Neuronal stem cell (in vitro differentiated cells): Measurements from ENCODE around the gene NSRP1.

ENCODE experiments used
- DNase-seq: peaks from one replicate; pipeline ENCODE4 v3.0.0-alpha.2; 2013; ENCODE audit warnings: low spot score
- H2AFZ ChIP-seq: one replicate; pipeline ENCODE4 v1.6.1; 2013; ENCODE audit warnings: mild to moderate bottlenecking, low read length, inconsistent platforms
- H2AK5ac ChIP-seq: 2 replicates; pipeline ENCODE4 v1.6.1; 2013; ENCODE audit warnings: low read depth, mild to moderate bottlenecking, inconsistent platforms, low read length, moderate library complexity, mixed read lengths
- H2BK120ac ChIP-seq: 2 replicates; pipeline ENCODE4 v1.6.1; 2013; ENCODE audit warnings: low read depth, mild to moderate bottlenecking, inconsistent platforms, low read length, moderate library complexity, mixed read lengths
- H2BK12ac ChIP-seq: one replicate; pipeline ENCODE4 v1.6.1; 2013; ENCODE audit warnings: low read length, inconsistent platforms
- H2BK15ac ChIP-seq: 2 replicates; pipeline ENCODE4 v1.6.1; 2013; ENCODE audit warnings: mild to moderate bottlenecking, low read length, inconsistent platforms, mixed read lengths
- H2BK5ac ChIP-seq: one replicate; pipeline ENCODE4 v1.6.1; 2013; ENCODE audit warnings: inconsistent platforms, mild to moderate bottlenecking, low read length, moderate library complexity
- H3K14ac ChIP-seq: one replicate; pipeline ENCODE4 v1.6.1; 2013; ENCODE audit warnings: low read length, inconsistent platforms
- H3K18ac ChIP-seq: 2 replicates; pipeline ENCODE4 v1.6.1; 2013; ENCODE audit warnings: low read length, inconsistent platforms
- H3K23ac ChIP-seq: 2 replicates; pipeline ENCODE4 v1.6.1; 2013; ENCODE audit warnings: low read depth, mild to moderate bottlenecking, mixed read lengths, low read length, inconsistent platforms; ENCODE audit not compliant: poor library complexity
- H3K27ac ChIP-seq: replicated peaks from 3 replicates; pipeline ENCODE4 v1.5.1; 2013; ENCODE audit warnings: low read length, inconsistent platforms
- H3K27me3 ChIP-seq, 3 experiments: 2 replicates each; pipeline ENCODE4 v1.6.1; 2013; ENCODE audit warnings: low read length in 3 of 3, mild to moderate bottlenecking in 2 of 3, inconsistent platforms in 1 of 3, low read depth in 1 of 3, mixed read lengths in 1 of 3, moderate library complexity in 1 of 3; ENCODE audit not compliant: control insufficient read depth in 3 of 3, insufficient read depth in 3 of 3
- H3K36me3 ChIP-seq, 2 donors: replicated peaks in 1 of 2; 2 replicates each; pipeline ENCODE4 v1.6.1; 2013; ENCODE audit warnings: low read length in 2 of 2; ENCODE audit not compliant: control insufficient read depth in 2 of 2, insufficient read depth in 2 of 2
- H3K4ac ChIP-seq: 2 replicates; pipeline ENCODE4 v1.6.1; 2013; ENCODE audit warnings: inconsistent platforms, mild to moderate bottlenecking, low read length, moderate library complexity
- H3K4me1 ChIP-seq, 2 donors: 1 replicate in 1 of 2; 2 replicates in 1 of 2; pipeline ENCODE4 v1.6.1; 2013; ENCODE audit warnings: low read length in 2 of 2, low read depth in 1 of 2; ENCODE audit not compliant: control insufficient read depth in 2 of 2, insufficient read depth in 1 of 2
- H3K4me2 ChIP-seq: one replicate; pipeline ENCODE4 v1.6.1; 2013; ENCODE audit warnings: mild to moderate bottlenecking, low read length, inconsistent platforms; ENCODE audit not compliant: insufficient read depth, poor library complexity, severe bottlenecking
- H3K4me3 ChIP-seq, 2 donors: 2 replicates each; pipeline ENCODE4 v1.5.1; 2013; ENCODE audit warnings: low read length in 2 of 2, mild to moderate bottlenecking in 2 of 2, inconsistent platforms in 1 of 2, moderate library complexity in 1 of 2
- H3K79me1 ChIP-seq: one replicate; pipeline ENCODE4 v1.6.1; 2013; ENCODE audit warnings: low read depth, mild to moderate bottlenecking, inconsistent platforms, low read length, moderate library complexity
- H3K9ac ChIP-seq: one replicate; pipeline ENCODE4 v1.6.1; 2013; ENCODE audit warnings: mild to moderate bottlenecking, low read depth, low read length, inconsistent platforms; ENCODE audit not compliant: poor library complexity
- H3K9me3 ChIP-seq, 2 donors: replicated peaks in 1 of 2; 2 replicates each; pipeline versions ENCODE3 to v1.6.1; 2013; ENCODE audit warnings: low read length in 2 of 2, mild to moderate bottlenecking in 2 of 2, inconsistent platforms in 1 of 2, low read depth in 1 of 2, mixed read lengths in 1 of 2, moderate library complexity in 1 of 2; ENCODE audit not compliant: control insufficient read depth in 2 of 2, insufficient read depth in 1 of 2
- H4K8ac ChIP-seq: one replicate; pipeline ENCODE4 v1.6.1; 2013; ENCODE audit warnings: low read depth, mild to moderate bottlenecking, inconsistent platforms, low read length, moderate library complexity
- H4K91ac ChIP-seq: one replicate; pipeline ENCODE4 v1.6.1; 2013; ENCODE audit warnings: low read length, low read depth, mild to moderate bottlenecking, inconsistent platforms; ENCODE audit not compliant: poor library complexity
- WGBS, 2 donors: extraction: QIAGEN DNeasy Blood & Tissue Kit; methylation state at CpG; one replicate each; pipeline ENCODE4 v1.1.7; 2013; ENCODE audit warnings: missing lambda C conversion rate in 2 of 2, mixed read lengths in 1 of 2; ENCODE audit not compliant: insufficient read length in 2 of 2, insufficient replicate concordance in 1 of 2; ENCODE audit errors: extremely low coverage in 2 of 2; 5-methylcytosine and 5-hydroxymethylcytosine counted together

Gene NSRP1

GRCh38 chr17:30104575-30105339 lies 11.9 kb upstream of the NSRP1 start:
- WGBS, 2 donors = no CpG with 5 or more reads among the region's 29 CpGs
- Histone ChIP-seq H4K8ac (no peak overlapping the region), H3K9me3 (peaks cover 0 to 3% of the 10 kb centered on the region in 2 donors), H3K27ac (peak overlapping the region; percentile 81), H3K79me1 (no peaks in the 10 kb centered on the region), H2AFZ (peak overlapping the region; percentile 19), H3K14ac (no peak overlapping the region), H3K4me1 (peaks cover 0 to 4% of the 10 kb centered on the region in 2 donors), H2BK5ac (no peak overlapping the region), H3K4ac (no peak overlapping the region), H3K4me3 (peak overlapping the region; percentile 12 to 75), H3K36me3 (no peaks in the 10 kb centered on the region), H2BK120ac (no peak overlapping the region), H3K9ac (no peak overlapping the region), H2AK5ac (no peak overlapping the region), H2BK15ac (no peak overlapping the region), H4K91ac (no peak overlapping the region), H3K18ac (no peak overlapping the region), H3K23ac (no peak overlapping the region), H3K27me3 (no peaks in the 10 kb centered on the region), H3K4me2 (peak overlapping the region; percentile 52), H2BK12ac (no peak overlapping the region)
- DNase-seq = peak; percentile 88

GRCh38 chr17:30112794-30113193 lies 3.8 kb upstream of the NSRP1 start:
- no peaks in the 10 kb centered on the region for H3K79me1 ChIP-seq

GRCh38 chr17:30113213-30113612 lies 3.4 kb upstream of the NSRP1 start:
- no peak overlapping the region for H4K91ac ChIP-seq
- peak overlapping the region; percentile 66 for H2AFZ ChIP-seq
- no peak overlapping the region for H3K9ac ChIP-seq
- peaks cover 0 to 5% of the 10 kb centered on the region in 2 donors for H3K36me3 ChIP-seq
- peak overlapping the region; percentile 11 for H3K4me2 ChIP-seq
- H2BK5ac ChIP-seq = no peak overlapping the region
- peak overlapping the region; percentile 53 for H3K4ac ChIP-seq
- H4K8ac ChIP-seq = no peak overlapping the region
- H3K4me3 ChIP-seq = no peak overlapping the region
- H2BK12ac ChIP-seq = no peak overlapping the region
- H3K23ac ChIP-seq = no peak overlapping the region
- no peaks in the 10 kb centered on the region for H3K27me3 ChIP-seq
- no peak overlapping the region for H3K18ac ChIP-seq
- no peak overlapping the region for H2BK15ac ChIP-seq
- DNase-seq = no peak
- no peaks in the 10 kb centered on the region for H3K9me3 ChIP-seq
- H3K79me1 ChIP-seq = no peaks in the 10 kb centered on the region
- H3K14ac ChIP-seq = no peak overlapping the region
- H2AK5ac ChIP-seq = no peak overlapping the region
- no peaks in the 10 kb centered on the region for H3K4me1 ChIP-seq
- no peak overlapping the region for H2BK120ac ChIP-seq
- no peak overlapping the region for H3K27ac ChIP-seq

More at GRCh38 chr17:30112794-30113193, 3.8 kb upstream of the NSRP1 start:
- no peak overlapping the region for H3K23ac ChIP-seq
- no peak overlapping the region for H3K9ac ChIP-seq
- H3K4me3 ChIP-seq = no peak overlapping the region
- no peak overlapping the region for H2BK5ac ChIP-seq
- H3K36me3 ChIP-seq = peaks cover 0 to 1% of the 10 kb centered on the region in 2 donors
- no peaks in the 10 kb centered on the region for H3K9me3 ChIP-seq
- H3K14ac ChIP-seq = no peak overlapping the region
- H2BK15ac ChIP-seq = no peak overlapping the region
- no peak overlapping the region for H4K8ac ChIP-seq
- H4K91ac ChIP-seq = no peak overlapping the region
- DNase-seq = no peak
- H2BK12ac ChIP-seq = no peak overlapping the region
- H3K27me3 ChIP-seq = no peaks in the 10 kb centered on the region
- H2AK5ac ChIP-seq = no peak overlapping the region
- H2BK120ac ChIP-seq = no peak overlapping the region
- no peak overlapping the region for H3K4me2 ChIP-seq
- no peak overlapping the region for H3K27ac ChIP-seq
- H3K4ac ChIP-seq = no peak overlapping the region
- H3K18ac ChIP-seq = no peak overlapping the region
- H2AFZ ChIP-seq = peak overlapping the region; percentile 66
- no peaks in the 10 kb centered on the region for H3K4me1 ChIP-seq

- H3K23ac ChIP-seq = peak overlapping the region; percentile 21
- peaks cover 0 to 36% of the 10 kb centered on the region in 2 donors for H3K36me3 ChIP-seq
- H3K27ac ChIP-seq = peak overlapping the region; percentile 92
- no CpG with 5 or more reads among the region's 10 CpGs for WGBS, 2 donors
- H3K4me3 ChIP-seq = peak overlapping the region; percentile 66 to 89
- H3K27me3 ChIP-seq = no peaks in the 10 kb centered on the region
- H2AK5ac ChIP-seq = no peak overlapping the region
- no peak overlapping the region for H3K9ac ChIP-seq
- H4K8ac ChIP-seq = no peak overlapping the region
- H3K14ac ChIP-seq = no peak overlapping the region
- peak overlapping the region; percentile 73 for H3K4me2 ChIP-seq
- no peaks in the 10 kb centered on the region for H3K79me1 ChIP-seq
- H2BK5ac ChIP-seq = no peak overlapping the region
- no peak overlapping the region for H2BK15ac ChIP-seq
- H3K18ac ChIP-seq = peak overlapping the region; percentile 92
- H2BK120ac ChIP-seq = no peak overlapping the region
- no peak for DNase-seq
- peak overlapping the region; percentile 89 for H2AFZ ChIP-seq
- no peak overlapping the region for H3K4ac ChIP-seq
- H3K9me3 ChIP-seq = no peaks in the 10 kb centered on the region
- no peak overlapping the region for H4K91ac ChIP-seq
- H3K4me1 ChIP-seq = no peaks in the 10 kb centered on the region
- no peak overlapping the region for H2BK12ac ChIP-seq
Measured at GRCh38 chr17:30116345-30116660, 313 bp upstream of the NSRP1 start.
